Erythroblast (primary cell): ENCODE results near the gene SSTR4.

ENCODE experiments used
- GATA1 ChIP-seq: IDR thresholded peaks from 2 replicates; pipeline ENCODE4 v1.6.1; 2011; ENCODE audit warnings: low read depth, mild to moderate bottlenecking, control low read depth, low read length, moderate library complexity
- POLR2A ChIP-seq: IDR thresholded peaks from 2 replicates; pipeline ENCODE4 v1.6.1; 2011; ENCODE audit warnings: mild to moderate bottlenecking, low read length

DNA sequence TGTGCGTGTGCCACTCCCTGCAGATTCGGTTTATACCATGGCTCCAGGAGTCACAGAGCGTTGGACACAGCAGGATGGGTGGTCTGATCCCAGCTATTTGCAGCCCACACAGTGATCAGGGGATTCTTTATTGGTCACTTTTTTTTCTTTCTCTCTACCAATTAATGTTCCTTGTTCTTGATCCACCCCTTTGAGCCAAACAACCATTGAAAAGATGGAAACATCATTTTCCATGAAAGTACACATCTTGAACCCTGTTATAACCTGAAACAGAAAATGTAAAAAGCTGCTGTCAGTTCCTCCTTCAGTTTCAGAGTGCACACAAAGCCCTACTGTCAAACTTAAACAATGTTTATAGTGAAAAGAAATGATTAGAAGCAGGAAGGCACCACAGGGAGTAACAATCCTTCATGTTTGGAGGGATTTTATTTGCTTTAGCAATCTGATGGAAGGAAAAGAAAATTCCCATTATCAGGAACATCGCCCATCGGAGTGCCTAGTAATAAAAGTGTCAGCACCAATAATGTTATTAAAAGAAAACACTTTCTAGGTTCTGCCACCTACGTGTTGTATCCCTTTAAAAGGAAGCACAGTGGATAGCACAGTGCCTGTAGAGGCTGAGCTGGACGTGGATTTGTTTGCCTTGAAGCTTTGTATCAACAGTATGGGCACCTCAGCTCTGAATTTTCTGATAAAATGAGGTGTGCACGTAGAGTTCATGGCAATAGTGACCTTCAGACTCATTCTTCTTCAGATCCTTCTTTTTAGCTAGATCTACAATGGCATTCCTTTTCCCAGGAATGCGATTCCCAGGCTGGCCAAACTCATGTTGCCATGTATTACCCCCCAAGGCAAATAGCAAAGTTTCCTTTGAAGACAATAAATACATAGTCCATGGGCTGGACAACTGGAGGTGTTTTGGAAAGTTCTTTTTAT lies 30.4 kb downstream of the SSTR4 start:
- TF ChIP-seq POLR2A: no peak
- no peak for TF ChIP-seq GATA1
